T-helper 2 cell treated with Interferon-gamma antibody and Interleukin-4, amounts not matched to agents 5 μg/mL and 100 μg/mL, for 36 hours (primary cell): ENCODE results near the gene FBXW4.

Experiments used
- DNase-seq: peaks from one replicate; pipeline ENCODE4 v3.0.0; 2021; ENCODE audit warnings: low spot score
- H3K27ac Mint-ChIP-seq: one replicate; pipeline ENCODE4 v1.8.0; 2021; ENCODE audit warnings: mild to moderate bottlenecking, mixed read lengths
- H3K27me3 Mint-ChIP-seq: one replicate; pipeline ENCODE4 v1.8.0; 2021; ENCODE audit warnings: low read depth, mixed read lengths
- H3K36me3 Mint-ChIP-seq: one replicate; pipeline ENCODE4 v1.8.0; 2021; ENCODE audit warnings: low read depth, mixed read lengths
- H3K4me1 Mint-ChIP-seq: one replicate; pipeline ENCODE4 v1.8.0; 2021; ENCODE audit warnings: low read depth, mixed read lengths
- H3K4me3 Mint-ChIP-seq: one replicate; pipeline ENCODE4 v1.8.0; 2022; ENCODE audit warnings: mild to moderate bottlenecking, moderate library complexity, mixed read lengths
- H3K9me3 Mint-ChIP-seq: one replicate; pipeline ENCODE4 v1.8.0; 2021; ENCODE audit warnings: mixed read lengths

FBXW4 gene

GRCh38 chr10:101572785-101573184 is 122.2 kb downstream of the FBXW4 start:
- Mint-ChIP-seq H3K9me3 (no peaks in the 10 kb centered on the region), H3K36me3 (no peaks in the 10 kb centered on the region), H3K4me3 (no peak overlapping the region), H3K27me3 (peaks cover 20% of the 10 kb centered on the region), H3K27ac (no peak overlapping the region), H3K4me1 (peaks cover 3% of the 10 kb centered on the region)
- DNase-seq, result no peak

GRCh38 chr10:101572126-101572525 is 122.8 kb downstream of the FBXW4 start:
- Mint-ChIP-seq H3K4me1 (peaks cover 5% of the 10 kb centered on the region), H3K27ac (no peak overlapping the region), H3K36me3 (no peaks in the 10 kb centered on the region), H3K9me3 (no peaks in the 10 kb centered on the region), H3K4me3 (no peak overlapping the region), H3K27me3 (peaks cover 26% of the 10 kb centered on the region)
- no peak for DNase-seq

GRCh38 chr10:101571271-101571925 is 123.6 kb downstream of the FBXW4 start:
- Mint-ChIP-seq H3K4me1 (peaks cover 7% of the 10 kb centered on the region), H3K27me3 (peaks cover 30% of the 10 kb centered on the region), H3K4me3 (peak overlapping the region; percentile 45), H3K27ac (no peak overlapping the region), H3K36me3 (no peaks in the 10 kb centered on the region), H3K9me3 (no peaks in the 10 kb centered on the region)
- no peak for DNase-seq

GRCh38 chr10:101570428-101571270 is 124.3 kb downstream of the FBXW4 start:
- Mint-ChIP-seq H3K4me1 (peaks cover 10% of the 10 kb centered on the region), H3K9me3 (no peaks in the 10 kb centered on the region), H3K4me3 (peak overlapping the region; percentile 45), H3K36me3 (no peaks in the 10 kb centered on the region), H3K27me3 (peaks cover 38% of the 10 kb centered on the region), H3K27ac (no peak overlapping the region)
- no peak for DNase-seq

- peaks cover 10% of the 10 kb centered on the region for H3K4me1 Mint-ChIP-seq
- peak overlapping the region; percentile 26 for H3K27ac Mint-ChIP-seq
- peak; percentile 69 for DNase-seq
- peaks cover 43% of the 10 kb centered on the region for H3K27me3 Mint-ChIP-seq
- peak overlapping the region; percentile 77 for H3K4me3 Mint-ChIP-seq
- H3K36me3 Mint-ChIP-seq, result no peaks in the 10 kb centered on the region
- no peaks in the 10 kb centered on the region for H3K9me3 Mint-ChIP-seq
These were observed 125.1 kb downstream of the FBXW4 start for GRCh38 chr10:101569622-101570427.

GRCh38 chr10:101569323-101569621 is 125.7 kb downstream of the FBXW4 start:
- H3K4me3 Mint-ChIP-seq, result no peak overlapping the region
- peaks cover 10% of the 10 kb centered on the region for H3K4me1 Mint-ChIP-seq
- H3K9me3 Mint-ChIP-seq, result no peaks in the 10 kb centered on the region
- H3K27me3 Mint-ChIP-seq, result peaks cover 43% of the 10 kb centered on the region
- no peaks in the 10 kb centered on the region for H3K36me3 Mint-ChIP-seq
- DNase-seq, result no peak
- H3K27ac Mint-ChIP-seq, result no peak overlapping the region

GRCh38 chr10:101568054-101568745 is 126.8 kb downstream of the FBXW4 start:
- Mint-ChIP-seq H3K27me3 (peaks cover 48% of the 10 kb centered on the region), H3K27ac (no peak overlapping the region), H3K4me3 (peak overlapping the region; percentile 21), H3K4me1 (peaks cover 10% of the 10 kb centered on the region), H3K9me3 (no peaks in the 10 kb centered on the region), H3K36me3 (no peaks in the 10 kb centered on the region)
- DNase-seq, result no peak

GRCh38 chr10:101567165-101568006 is 127.6 kb downstream of the FBXW4 start:
- no peaks in the 10 kb centered on the region for H3K36me3 Mint-ChIP-seq
- no peak overlapping the region for H3K4me3 Mint-ChIP-seq
- H3K9me3 Mint-ChIP-seq, result no peaks in the 10 kb centered on the region
- peaks cover 10% of the 10 kb centered on the region for H3K4me1 Mint-ChIP-seq
- peaks cover 48% of the 10 kb centered on the region for H3K27me3 Mint-ChIP-seq
- DNase-seq, result no peak
- no peak overlapping the region for H3K27ac Mint-ChIP-seq

- Mint-ChIP-seq H3K27ac (no peak overlapping the region), H3K36me3 (no peaks in the 10 kb centered on the region), H3K4me1 (peaks cover 10% of the 10 kb centered on the region), H3K9me3 (no peaks in the 10 kb centered on the region), H3K4me3 (peak overlapping the region; percentile 2), H3K27me3 (peaks cover 48% of the 10 kb centered on the region)
- no peak for DNase-seq
These were observed 128.4 kb downstream of the FBXW4 start for GRCh38 chr10:101566333-101567164.

GRCh38 chr10:101565936-101566332 is 129.0 kb downstream of the FBXW4 start:
- no peak for DNase-seq
- Mint-ChIP-seq H3K4me1 (peaks cover 10% of the 10 kb centered on the region), H3K27ac (no peak overlapping the region), H3K4me3 (no peak overlapping the region), H3K27me3 (peaks cover 48% of the 10 kb centered on the region), H3K9me3 (no peaks in the 10 kb centered on the region), H3K36me3 (no peaks in the 10 kb centered on the region)

GRCh38 chr10:101565370-101565900 is 129.5 kb downstream of the FBXW4 start:
- H3K27ac Mint-ChIP-seq, result no peak overlapping the region
- peaks cover 10% of the 10 kb centered on the region for H3K4me1 Mint-ChIP-seq
- no peak overlapping the region for H3K4me3 Mint-ChIP-seq
- no peak for DNase-seq
- H3K9me3 Mint-ChIP-seq, result no peaks in the 10 kb centered on the region
- H3K27me3 Mint-ChIP-seq, result peaks cover 48% of the 10 kb centered on the region
- no peaks in the 10 kb centered on the region for H3K36me3 Mint-ChIP-seq

GRCh38 chr10:101564490-101564991 is 130.4 kb downstream of the FBXW4 start:
- peaks cover 44% of the 10 kb centered on the region for H3K27me3 Mint-ChIP-seq
- peaks cover 9% of the 10 kb centered on the region for H3K4me1 Mint-ChIP-seq
- H3K27ac Mint-ChIP-seq, result no peak overlapping the region
- H3K4me3 Mint-ChIP-seq, result no peak overlapping the region
- H3K36me3 Mint-ChIP-seq, result no peaks in the 10 kb centered on the region
- no peaks in the 10 kb centered on the region for H3K9me3 Mint-ChIP-seq
- no peak for DNase-seq
